Measurements from ENCODE around the gene MRPL45.
A peak's percentile ranks its signal among the peaks of the same experiment; 100 is the strongest.

Gene MRPL45

GRCh38 chr17:38341035-38341721, 44.2 kb downstream of the MRPL45 start:
- Histone ChIP-seq H3K27me3 (ENCODE audit: insufficient read depth, poor library complexity, severe bottlenecking) (no peaks in the 10 kb centered on the region), H3K36me3 (ENCODE audit: low read depth) (no peaks in the 10 kb centered on the region), H3K9me3 (ENCODE audit: severe bottlenecking) (no peaks in the 10 kb centered on the region), H3K27ac (ENCODE audit: poor library complexity, severe bottlenecking) (no peak overlapping the region), H3K4me3 (ENCODE audit: severe bottlenecking) (no peak overlapping the region), H3K4me1 (ENCODE audit: insufficient read depth, poor library complexity, severe bottlenecking) (no peaks in the 10 kb centered on the region)
- peak; percentile 40; the same call in 1 of the 3 replicates for ATAC-seq (ENCODE audit: low read depth)
- no peak for DNase-seq (ENCODE audit: low spot score)
- TF ChIP-seq, protein P1, sequence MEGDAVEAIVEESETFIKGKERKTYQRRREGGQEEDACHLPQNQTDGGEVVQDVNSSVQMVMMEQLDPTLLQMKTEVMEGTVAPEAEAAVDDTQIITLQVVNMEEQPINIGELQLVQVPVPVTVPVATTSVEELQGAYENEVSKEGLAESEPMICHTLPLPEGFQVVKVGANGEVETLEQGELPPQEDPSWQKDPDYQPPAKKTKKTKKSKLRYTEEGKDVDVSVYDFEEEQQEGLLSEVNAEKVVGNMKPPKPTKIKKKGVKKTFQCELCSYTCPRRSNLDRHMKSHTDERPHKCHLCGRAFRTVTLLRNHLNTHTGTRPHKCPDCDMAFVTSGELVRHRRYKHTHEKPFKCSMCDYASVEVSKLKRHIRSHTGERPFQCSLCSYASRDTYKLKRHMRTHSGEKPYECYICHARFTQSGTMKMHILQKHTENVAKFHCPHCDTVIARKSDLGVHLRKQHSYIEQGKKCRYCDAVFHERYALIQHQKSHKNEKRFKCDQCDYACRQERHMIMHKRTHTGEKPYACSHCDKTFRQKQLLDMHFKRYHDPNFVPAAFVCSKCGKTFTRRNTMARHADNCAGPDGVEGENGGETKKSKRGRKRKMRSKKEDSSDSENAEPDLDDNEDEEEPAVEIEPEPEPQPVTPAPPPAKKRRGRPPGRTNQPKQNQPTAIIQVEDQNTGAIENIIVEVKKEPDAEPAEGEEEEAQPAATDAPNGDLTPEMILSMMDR (IDR thresholded peaks at IDR 0.05; ENCODE audit: poor library complexity, severe bottlenecking) = no peak

DNA sequence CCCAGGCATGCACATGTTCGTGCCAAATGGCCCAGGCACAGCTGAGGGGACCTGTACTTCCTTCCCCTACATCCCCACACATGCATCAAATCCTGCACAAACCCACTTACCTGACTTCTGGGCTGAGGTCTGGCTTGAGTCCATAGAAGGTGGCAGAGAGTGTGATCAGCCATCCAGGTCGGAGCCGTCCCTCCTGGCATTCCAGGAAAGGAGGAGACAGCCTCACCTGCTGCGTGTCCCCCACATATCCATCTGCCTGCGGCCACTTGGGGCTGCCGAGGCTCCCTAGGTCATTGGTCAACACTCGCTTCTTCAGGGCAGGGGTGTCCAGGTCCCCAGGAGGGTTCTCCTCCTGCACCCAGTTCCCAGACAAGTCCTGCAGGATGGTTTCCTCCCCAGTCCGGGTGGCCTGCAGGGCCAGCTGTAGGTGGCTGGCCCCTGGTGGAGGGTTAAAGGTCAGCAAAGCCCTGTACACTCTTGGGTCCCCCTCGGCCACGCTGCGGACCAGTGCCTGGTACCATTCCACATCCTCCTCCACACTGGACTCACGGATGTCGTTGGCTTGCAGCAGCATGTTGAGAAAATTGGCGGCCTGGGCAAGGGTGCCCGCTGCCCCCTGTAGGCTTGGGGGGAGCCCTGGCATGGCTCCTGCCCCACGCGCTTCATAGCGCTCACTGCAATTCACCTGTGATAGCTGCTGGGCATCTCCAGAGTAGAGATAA, 46.1 kb downstream of the MRPL45 start:
- Histone ChIP-seq H3K9me3 (ENCODE audit: severe bottlenecking) (no peaks in the 10 kb centered on the region), H3K27me3 (ENCODE audit: insufficient read depth, poor library complexity, severe bottlenecking) (no peaks in the 10 kb centered on the region), H3K4me1 (ENCODE audit: insufficient read depth, poor library complexity, severe bottlenecking) (no peaks in the 10 kb centered on the region), H3K27ac (ENCODE audit: poor library complexity, severe bottlenecking) (no peak overlapping the region), H3K36me3 (ENCODE audit: low read depth) (no peaks in the 10 kb centered on the region), H3K4me3 (ENCODE audit: severe bottlenecking) (no peak overlapping the region)
- DNase-seq (ENCODE audit: low spot score) = no peak
- ATAC-seq (ENCODE audit: low read depth) = no peak
- TF ChIP-seq, protein P1 (IDR thresholded peaks at IDR 0.05; ENCODE audit: poor library complexity, severe bottlenecking) = no peak

DNA sequence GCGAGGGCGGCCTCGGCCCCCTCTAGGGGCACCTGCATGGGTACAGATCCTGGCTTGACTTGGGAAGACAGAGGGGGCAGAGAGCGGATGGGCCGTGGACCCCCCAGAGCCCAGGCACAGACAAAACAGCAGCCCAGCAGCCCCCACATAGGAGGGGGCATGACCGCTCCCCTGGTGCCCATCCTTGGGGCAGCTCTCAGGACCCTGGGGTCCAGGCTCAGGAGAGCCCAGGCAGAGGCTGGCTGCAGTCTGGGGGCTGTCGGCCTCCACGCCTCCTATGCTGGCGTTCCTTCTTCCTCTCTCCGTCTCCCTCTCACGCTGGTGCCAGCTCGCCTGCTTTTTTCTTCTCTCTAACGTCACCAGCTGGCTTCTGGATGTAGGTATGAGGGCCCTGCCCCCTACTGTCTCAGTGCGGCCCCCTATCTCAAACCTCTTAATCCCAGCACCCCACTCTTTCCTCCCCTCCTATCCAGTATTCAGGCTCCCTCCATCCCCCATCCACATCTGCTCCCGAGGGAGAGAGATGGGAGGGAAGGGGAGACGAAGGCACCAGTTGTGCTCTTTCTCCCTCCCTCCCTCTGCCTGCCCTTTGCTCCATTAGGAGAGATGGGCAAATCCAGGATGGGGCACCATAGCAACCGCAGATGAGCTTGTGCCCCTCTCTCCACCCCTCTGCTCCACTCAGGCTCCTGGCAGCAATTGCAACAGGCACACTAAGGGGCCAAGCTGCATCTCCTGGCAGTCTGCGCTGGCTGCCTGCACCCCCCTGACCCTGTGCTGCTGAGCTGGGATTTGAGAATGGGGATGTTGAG, 46.8 kb downstream of the MRPL45 start, which contains the start of gene GPR179:
Gene GPR179 (minus strand): TSS at position 349 of the 812 bp plus-strand sequence. CDS start 167 bp downstream, at position 182.
- Histone ChIP-seq H3K4me3 (ENCODE audit: severe bottlenecking) (no peak within 1 kb of the TSS), H3K4me1 (ENCODE audit: insufficient read depth, poor library complexity, severe bottlenecking) (no peaks in the 10 kb centered on the region), H3K27ac (ENCODE audit: poor library complexity, severe bottlenecking) (no peak within 1 kb of the TSS), H3K36me3 (ENCODE audit: low read depth) (no peaks in the 10 kb centered on the region), H3K9me3 (ENCODE audit: severe bottlenecking) (no peaks in the 10 kb centered on the region), H3K27me3 (ENCODE audit: insufficient read depth, poor library complexity, severe bottlenecking) (no peaks in the 10 kb centered on the region)
- TF ChIP-seq, protein P1 (IDR thresholded peaks at IDR 0.05; ENCODE audit: poor library complexity, severe bottlenecking) = no peak
- DNase-seq (ENCODE audit: low spot score) (no peak), ATAC-seq (ENCODE audit: low read depth) (no peak)

GRCh38 chr17:38344420-38344745, 47.4 kb downstream of the MRPL45 start:
- no peaks in the 10 kb centered on the region for H3K36me3 ChIP-seq (ENCODE audit: low read depth)
- TF ChIP-seq, protein P1 (IDR thresholded peaks at IDR 0.05; ENCODE audit: poor library complexity, severe bottlenecking) = no peak
- no peak for ATAC-seq (ENCODE audit: low read depth)

More at GRCh38 chr17:38344420-38344745, 47.4 kb downstream of the MRPL45 start:
- Histone ChIP-seq H3K9me3 (ENCODE audit: severe bottlenecking) (no peaks in the 10 kb centered on the region), H3K27ac (ENCODE audit: poor library complexity, severe bottlenecking) (no peak overlapping the region), H3K27me3 (ENCODE audit: insufficient read depth, poor library complexity, severe bottlenecking) (no peaks in the 10 kb centered on the region), H3K4me3 (ENCODE audit: severe bottlenecking) (no peak overlapping the region), H3K4me1 (ENCODE audit: insufficient read depth, poor library complexity, severe bottlenecking) (no peaks in the 10 kb centered on the region)
- DNase-seq (ENCODE audit: low spot score) = no peak

Data from RWPE2 (cell line).